Stimulated activated CD8-positive, alpha-beta memory T cell treated with anti-CD3 and anti-CD28 coated beads, Interleukin-4, amount 100 ng/mL, for 4 hours (primary cell): ENCODE results near the gene BICD1.

Experiments used
- DNase-seq, 2 donors: peaks; one replicate each; pipeline ENCODE4 v3.0.0-alpha.2; 2020; ENCODE audit warnings: low read depth in 2 of 2, low spot score in 1 of 2

BICD1 gene

GRCh38 chr12:32240831-32241230, 134.2 kb downstream of the BICD1 start:
- no peak for DNase-seq

DNA sequence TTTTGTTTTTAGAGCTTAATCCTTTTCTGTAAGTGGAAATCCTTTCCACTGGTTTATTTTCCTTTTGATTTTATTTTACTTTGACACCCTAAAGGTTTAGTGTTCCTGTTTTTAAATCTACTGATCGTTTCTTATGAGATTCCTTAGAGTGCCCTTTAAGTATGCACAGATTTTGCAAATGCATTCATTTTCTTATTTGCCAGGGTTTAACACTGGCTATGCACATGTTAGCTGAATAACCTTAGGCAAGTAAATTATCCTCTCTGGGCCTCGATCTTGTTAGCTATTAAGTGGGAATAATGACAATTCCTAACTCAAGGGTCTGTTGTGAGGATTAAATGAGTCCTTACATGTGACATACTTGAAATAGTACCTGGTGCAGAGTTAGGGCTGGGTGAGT, 136.0 kb downstream of the BICD1 start:
- no peak for DNase-seq

DNA sequence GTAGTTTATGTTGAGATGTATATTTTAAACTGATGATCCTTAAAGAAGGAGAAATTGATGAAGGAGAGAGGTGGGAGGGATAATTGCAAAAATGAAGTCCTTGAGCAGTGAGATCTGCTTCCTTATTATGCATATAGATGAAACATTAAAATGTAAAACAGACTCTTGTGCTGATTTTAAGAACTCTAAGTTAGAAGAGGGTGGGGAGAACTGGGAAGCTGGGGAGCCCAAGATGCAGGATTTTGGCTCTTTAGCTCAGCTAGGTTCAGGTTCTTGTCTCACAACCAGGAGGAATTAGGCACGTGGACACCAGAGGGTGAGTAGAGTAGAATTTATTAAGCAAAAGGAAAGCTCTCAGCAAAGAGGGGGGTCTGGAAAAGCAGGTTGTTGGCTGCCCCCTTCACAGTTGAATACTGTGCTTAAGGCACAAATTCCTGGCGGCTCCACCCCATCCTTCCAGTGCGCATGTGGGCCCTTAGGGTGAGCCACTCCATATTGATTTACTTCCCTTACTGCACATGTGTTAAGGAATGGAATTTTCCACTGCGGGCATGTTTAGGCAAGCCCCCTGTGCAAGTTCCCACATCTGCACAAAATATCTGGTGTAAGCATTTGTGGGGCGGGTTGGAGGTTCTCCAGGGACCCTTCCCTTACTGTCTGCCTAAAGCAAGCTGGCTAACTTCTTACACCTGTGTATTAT, 141.9 kb downstream of the BICD1 start:
- no peak for DNase-seq

DNA sequence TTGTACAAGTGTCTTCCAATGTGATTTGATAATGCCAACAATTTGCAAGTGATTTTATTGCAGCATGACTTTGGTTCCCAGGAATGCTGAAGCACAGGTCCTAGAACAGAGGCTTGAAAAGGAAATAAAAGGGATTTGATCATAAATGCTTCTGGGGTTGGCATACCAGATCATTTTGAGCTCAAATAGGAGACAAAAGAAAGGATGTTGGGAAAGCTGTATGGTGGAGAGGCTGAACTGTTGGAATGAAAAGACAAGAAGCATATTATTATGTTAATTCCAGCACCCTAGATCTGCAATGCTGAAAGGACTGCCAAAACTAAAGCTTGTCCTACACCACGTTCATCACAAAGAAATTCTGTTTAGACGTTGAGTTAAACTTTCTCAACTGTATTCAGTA, 143.1 kb downstream of the BICD1 start:
- DNase-seq, result no peak

DNA sequence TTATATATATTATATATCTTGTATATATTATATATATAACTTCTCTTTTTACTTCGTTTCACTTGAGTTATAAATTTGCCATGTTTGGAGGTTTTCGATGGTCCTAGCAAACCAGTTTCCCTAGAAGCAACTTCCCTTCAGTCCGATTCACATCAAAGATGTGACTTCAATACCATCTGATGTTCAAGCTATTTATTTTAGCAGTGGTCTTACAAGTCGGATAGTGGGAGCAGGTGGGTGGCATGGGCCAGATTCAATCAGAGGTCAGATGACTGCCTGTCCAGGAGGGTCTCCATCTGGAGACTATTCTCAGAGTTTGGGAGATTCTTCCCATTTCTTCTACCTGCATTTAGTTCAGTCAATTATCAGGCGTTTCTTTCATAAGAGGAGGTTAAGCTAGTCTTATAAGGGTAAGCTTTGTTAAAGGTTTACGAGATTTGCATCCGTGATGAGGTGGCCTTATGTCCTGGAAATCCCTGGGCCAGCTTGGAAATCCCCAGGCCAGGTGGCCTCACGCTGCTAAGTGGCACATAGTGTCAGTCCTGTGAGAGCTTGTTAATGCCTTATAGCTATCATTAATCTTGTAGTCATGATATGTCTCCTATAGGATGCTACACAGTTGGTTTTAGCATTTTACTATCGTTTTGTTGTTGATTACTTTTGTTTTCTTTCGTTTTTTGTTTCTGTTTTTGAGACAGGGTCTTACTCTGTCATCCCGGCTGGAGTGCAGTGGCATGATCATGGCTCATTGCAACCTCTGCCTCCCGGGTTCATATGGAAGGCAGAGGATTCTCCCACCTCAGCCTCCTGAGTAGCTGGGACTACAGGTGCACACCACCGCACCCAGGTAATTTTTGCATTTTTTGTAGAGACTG, 145.8 kb downstream of the BICD1 start:
- no peak for DNase-seq

DNA sequence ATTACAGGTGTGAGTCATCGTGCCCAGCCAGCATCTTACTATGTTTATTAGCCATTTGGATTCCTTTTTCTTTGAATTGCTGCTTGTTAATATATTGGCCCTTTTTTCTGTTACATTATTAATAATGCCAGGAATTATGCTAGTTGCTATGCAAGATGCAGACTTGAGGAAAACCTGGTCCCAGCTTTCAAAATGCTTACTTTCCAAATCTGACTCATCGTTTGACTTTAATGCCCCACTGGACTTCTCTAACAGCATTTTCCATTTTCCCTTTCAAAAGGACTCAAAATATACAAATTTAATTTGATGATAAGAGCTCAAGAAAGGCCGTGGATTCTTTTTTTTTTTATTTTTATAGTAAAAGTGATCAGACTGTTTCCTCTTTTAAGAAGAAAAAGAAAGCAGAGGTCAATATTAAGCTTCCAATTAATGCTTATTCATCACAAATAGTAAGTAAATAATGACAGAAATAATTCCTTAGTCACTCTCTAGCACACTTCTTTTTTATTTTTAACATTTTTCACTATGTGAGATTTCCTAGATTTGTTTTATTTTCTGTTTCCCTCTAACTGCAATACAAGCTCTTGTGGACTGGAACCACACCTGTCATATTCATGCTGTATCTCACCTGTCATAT, 146.6 kb downstream of the BICD1 start:
- no peak for DNase-seq

GRCh38 chr12:32254260-32254956, 147.8 kb downstream of the BICD1 start:
- DNase-seq, result no peak

DNA sequence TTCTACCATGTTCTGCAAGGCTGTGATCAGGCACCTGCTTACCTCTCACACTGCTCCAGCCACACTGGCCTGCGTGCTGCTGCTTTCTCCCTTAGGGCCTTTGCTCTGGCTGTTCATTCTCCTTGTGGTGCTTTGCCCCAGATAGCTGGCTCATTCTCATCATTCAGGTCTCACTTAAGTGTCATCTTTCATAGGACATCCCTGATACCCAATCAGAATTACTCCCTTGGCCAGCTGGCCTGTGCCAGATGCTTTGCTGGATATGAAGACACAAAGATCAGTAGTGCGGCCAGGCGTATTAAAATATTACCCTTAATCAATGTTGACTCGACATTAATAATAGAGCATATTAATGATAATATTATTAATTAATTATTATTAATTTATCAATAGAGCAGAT, 148.9 kb downstream of the BICD1 start:
- no peak for DNase-seq

DNA sequence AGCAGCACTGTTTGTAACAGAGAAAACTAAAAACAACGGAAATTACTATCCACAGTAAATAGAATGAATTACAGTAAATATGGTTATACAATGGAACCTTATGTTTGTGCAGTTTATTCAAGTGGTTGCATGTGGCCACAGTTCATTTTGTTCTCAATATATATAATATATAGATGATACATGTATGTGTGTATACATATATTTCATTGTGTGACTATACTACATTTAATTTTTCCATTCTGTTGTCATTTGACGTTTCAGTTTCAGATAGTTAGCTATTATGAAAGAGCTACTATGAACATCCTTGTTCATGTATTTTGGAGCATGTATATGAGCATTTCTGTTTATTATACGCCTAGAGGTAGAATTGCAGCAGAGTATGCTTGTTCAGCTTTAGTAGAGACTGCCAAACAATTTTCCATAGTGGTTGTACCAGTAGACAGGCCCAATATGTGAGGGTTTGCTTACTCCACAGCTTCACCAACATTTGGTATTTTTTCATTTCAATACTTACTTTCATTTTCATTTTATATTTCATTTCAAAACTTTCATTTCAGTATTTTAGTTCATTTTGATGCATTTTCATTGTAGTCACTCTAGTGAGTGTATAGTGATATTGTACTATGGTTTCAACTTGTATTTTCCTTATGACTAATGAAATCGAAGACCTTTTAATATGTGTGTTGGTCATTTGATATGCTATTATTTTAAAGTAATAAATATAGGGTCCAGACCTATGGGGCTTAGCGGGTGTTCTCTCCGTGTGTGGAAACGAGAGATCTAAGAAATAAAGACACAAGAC, 151.2 kb downstream of the BICD1 start:
- DNase-seq, result no peak

- DNase-seq, result no peak
Measured at GRCh38 chr12:32260696-32261095, 154.0 kb downstream of the BICD1 start.

DNA sequence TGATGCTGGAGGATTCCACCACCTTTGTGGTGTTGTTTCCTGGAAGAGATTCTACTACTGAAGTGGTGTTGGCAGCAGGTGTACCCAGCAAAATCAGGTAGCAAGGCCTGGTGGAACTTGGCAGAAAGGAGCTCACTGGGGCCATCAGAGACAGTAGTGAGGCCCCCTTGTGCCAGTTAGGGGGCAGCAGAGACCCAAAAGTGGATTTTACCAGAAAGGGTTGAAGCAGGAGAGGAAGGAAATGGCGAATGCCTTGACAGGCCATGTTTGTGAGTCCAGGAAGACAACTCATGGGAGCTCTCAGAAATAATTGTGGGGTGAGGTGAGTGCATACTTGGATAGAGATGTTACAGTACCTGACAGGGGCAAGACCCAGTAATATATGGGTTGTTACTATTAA, 155.0 kb downstream of the BICD1 start:
- DNase-seq, result no peak

DNA sequence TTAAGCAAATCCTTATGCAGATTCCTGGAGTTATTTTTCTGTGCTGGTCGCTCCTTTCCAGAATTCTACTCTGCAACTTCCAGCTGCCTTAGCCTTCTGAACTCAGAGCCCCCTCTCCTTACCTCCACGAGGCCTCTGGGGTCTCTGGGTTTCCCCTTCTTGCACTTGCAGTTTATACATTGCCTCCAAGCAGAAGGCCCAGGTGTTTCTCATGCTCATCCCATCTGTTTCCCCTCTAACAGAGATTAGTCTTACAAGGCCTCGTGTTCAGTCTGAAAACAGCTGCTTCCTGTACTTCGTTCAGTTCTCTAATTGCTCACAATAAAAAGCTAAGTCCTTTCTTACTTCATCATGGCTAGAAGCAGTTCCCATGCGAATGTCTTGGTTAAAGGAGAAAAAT, 158.3 kb downstream of the BICD1 start:
- no peak for DNase-seq

GRCh38 chr12:32265456-32265855, 158.8 kb downstream of the BICD1 start:
- DNase-seq, result no peak

GRCh38 chr12:32265951-32266350, 159.3 kb downstream of the BICD1 start:
- DNase-seq, result no peak

DNA sequence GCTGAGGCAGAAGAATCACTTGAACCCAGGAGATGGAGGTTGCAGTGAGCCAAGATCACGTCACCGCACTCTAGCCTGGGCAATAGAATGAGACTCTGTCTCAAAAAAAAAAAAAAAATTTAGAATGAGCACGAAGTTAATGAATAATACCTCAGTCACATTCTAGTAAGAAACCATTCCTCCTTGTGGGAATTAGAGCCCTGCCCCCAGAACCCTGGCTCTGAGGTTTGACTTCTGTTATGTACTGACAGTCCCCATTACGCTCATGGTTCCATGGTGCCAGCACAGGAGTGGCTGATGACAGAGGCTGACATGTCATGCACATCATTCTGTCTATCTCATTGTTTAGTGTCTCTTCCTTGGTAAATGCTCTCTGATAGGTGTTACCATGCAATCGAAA, 160.1 kb downstream of the BICD1 start:
- DNase-seq, result no peak

GRCh38 chr12:32270818-32271710, 164.4 kb downstream of the BICD1 start:
- DNase-seq, result no peak

- DNase-seq, result no peak
Measured at GRCh38 chr12:32272465-32272864, 165.8 kb downstream of the BICD1 start.

DNA sequence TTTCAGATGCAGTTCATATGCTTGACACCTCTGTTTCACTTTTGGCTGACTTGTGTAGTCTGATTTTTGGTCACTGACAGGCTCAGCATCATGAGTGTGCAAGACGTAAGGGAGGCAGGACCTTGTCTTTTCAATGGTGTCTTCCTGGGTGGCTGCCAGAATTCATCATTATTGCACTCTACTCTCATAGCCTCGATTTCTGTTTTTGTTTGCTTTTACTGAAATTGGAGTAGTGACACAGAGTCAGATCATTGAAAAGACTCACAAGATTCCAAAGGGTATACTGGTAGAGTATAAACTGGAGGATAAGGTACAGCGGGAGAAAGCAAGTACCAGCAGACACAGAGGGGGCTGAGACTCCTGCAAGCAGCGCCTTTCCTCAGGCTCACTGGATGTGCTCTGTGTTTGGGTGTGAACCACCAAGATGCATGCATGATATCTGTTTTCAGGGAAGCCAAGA, 166.4 kb downstream of the BICD1 start:
- no peak for DNase-seq

- peak; percentile 8 to 9 for DNase-seq
Measured at GRCh38 chr12:32273712-32274111, 167.1 kb downstream of the BICD1 start.

GRCh38 chr12:32274665-32275064, 168.0 kb downstream of the BICD1 start:
- no peak for DNase-seq
